GM19372 (cell line): Measurements from ENCODE around the gene LRRC8B.
A peak's percentile ranks its signal among the peaks of the same experiment; 100 is the strongest.

Experiments
- ATAC-seq: cut with Tn5 transposase; IDR thresholded peaks from one replicate; pipeline ENCODE4 v1.9.1; 2021; ENCODE audit warnings: mild to moderate bottlenecking, low read depth, moderate library complexity; ENCODE audit not compliant: unreplicated experiment

Gene LRRC8B

GRCh38 chr1:89546082-89546889 is 21.7 kb downstream of the LRRC8B start:
- no peak for ATAC-seq

GRCh38 chr1:89546934-89547562 is 22.4 kb downstream of the LRRC8B start:
- ATAC-seq, result no peak

- no peak for ATAC-seq
Observed at GRCh38 chr1:89547563-89548116, 23.0 kb downstream of the LRRC8B start.

- no peak for ATAC-seq
Observed at GRCh38 chr1:89548122-89548857, 23.7 kb downstream of the LRRC8B start.

GRCh38 chr1:89550995-89551394 is 26.4 kb downstream of the LRRC8B start:
- ATAC-seq, result no peak

GRCh38 chr1:89552471-89553081 is 27.9 kb downstream of the LRRC8B start:
- peak; percentile 66 for ATAC-seq

GRCh38 chr1:89553157-89553556 is 28.5 kb downstream of the LRRC8B start:
- ATAC-seq, result no peak

- no peak for ATAC-seq
Observed at GRCh38 chr1:89555550-89555949, 30.9 kb downstream of the LRRC8B start.

- ATAC-seq, result no peak
Observed at GRCh38 chr1:89556726-89557444, 32.3 kb downstream of the LRRC8B start.

- no peak for ATAC-seq
Observed at GRCh38 chr1:89557445-89557825, 32.8 kb downstream of the LRRC8B start.

GRCh38 chr1:89557956-89558355 is 33.3 kb downstream of the LRRC8B start:
- no peak for ATAC-seq

GRCh38 chr1:89563957-89564604 is 39.5 kb downstream of the LRRC8B start:
- ATAC-seq, result no peak

GRCh38 chr1:89565521-89565920 is 40.9 kb downstream of the LRRC8B start:
- ATAC-seq, result no peak

- no peak for ATAC-seq
Observed at GRCh38 chr1:89566761-89567174, 42.1 kb downstream of the LRRC8B start.

GRCh38 chr1:89567797-89568196 is 43.2 kb downstream of the LRRC8B start:
- no peak for ATAC-seq

- ATAC-seq, result no peak
Observed at GRCh38 chr1:89573410-89573809, 48.8 kb downstream of the LRRC8B start.

- ATAC-seq, result no peak
Observed at GRCh38 chr1:89574621-89575020, 50.0 kb downstream of the LRRC8B start.

- no peak for ATAC-seq
Observed at GRCh38 chr1:89575207-89575606, 50.6 kb downstream of the LRRC8B start.

- no peak for ATAC-seq
Observed at GRCh38 chr1:89576013-89576412, 51.4 kb downstream of the LRRC8B start.

GRCh38 chr1:89578151-89578550 is 53.5 kb downstream of the LRRC8B start:
- ATAC-seq, result no peak
